Measurements from ENCODE around the gene SCUBE1. TPM values are rescaled to one million over a fixed set of nuclear protein-coding genes. Genes with fewer than 3 reads are reported as not detected.

SCUBE1 gene
- total RNA-seq, 1 experiment from 2014 or later: 3.9 TPM

- no peaks in the 10 kb centered on the region for H4K20me1 ChIP-seq (ENCODE audit: insufficient read depth)
- CTCF ChIA-PET: interaction anchor here (1.5 kb wide), 1 partner anchor 18 kb away, joined by 6 read pairs; no protein-coding TSS in a partner anchor
- no peaks in the 10 kb centered on the region for H3K9me2 ChIP-seq (ENCODE audit: insufficient read depth)
- H3K9ac ChIP-seq (ENCODE audit: low read length): no peak overlapping the region
- no peak overlapping the region for H3K4me2 ChIP-seq (ENCODE audit: low read length)
- no peaks in the 10 kb centered on the region for H3K36me3 ChIP-seq (ENCODE audit: control insufficient read depth in 1 of 2, insufficient read depth in 2 of 2, low read length in 2 of 2)
- H3K27ac ChIP-seq (ENCODE audit: low read depth, low read length): no peak overlapping the region
- H2AFZ ChIP-seq (ENCODE audit: low read depth, low read length, poor library complexity, severe bottlenecking): no peak overlapping the region
- RAD21 ChIA-PET (ENCODE audit: low non-redundant PET in 1 of 2, low total read pairs in 2 of 2, uncharacterized antibody in 2 of 2, unreplicated experiment in 2 of 2): interaction anchor here in 1 of 2 experiments (0.6 kb wide), 1 partner anchor 67 kb away, joined by 4 read pairs; no protein-coding TSS in a partner anchor
- H3K4me1 ChIP-seq (ENCODE audit: control insufficient read depth in 1 of 2, insufficient read depth in 2 of 2, low read length in 2 of 2): peaks cover 4 to 7% of the 10 kb centered on the region in 2 experiments; a peak in 3 of 4 replicates
- H3K9me3 ChIP-seq (ENCODE audit: control insufficient read depth in 1 of 2, insufficient read depth in 1 of 2, low read depth in 1 of 2, low read length in 2 of 2): no peaks in the 10 kb centered on the region
- intact Hi-C loops (cut with micrococcal nuclease): no loop called here
- no peak for TF ChIP-seq ZNF274 (IDR thresholded peaks at IDR 0.05; ENCODE audit: low read depth, low read length)
- TF ChIP-seq JUND (IDR thresholded peaks at IDR 0.05): no peak
- no peak for TF ChIP-seq YY1 (IDR thresholded peaks at IDR 0.05; ENCODE audit: extremely low read depth, insufficient replicate concordance, low read depth, low read length)
- no peak for TF ChIP-seq CBX3 (IDR thresholded peaks at IDR 0.05; ENCODE audit: low read depth)
- TF ChIP-seq FOSL1 (IDR thresholded peaks at IDR 0.05; ENCODE audit: low read depth): no peak
- no peak for TF ChIP-seq EZH2phosphoT487 (IDR thresholded peaks at IDR 0.05; ENCODE audit: borderline replicate concordance)
- TF ChIP-seq REST (IDR thresholded peaks at IDR 0.05; ENCODE audit: low read depth): no peak
- TF ChIP-seq CTCF (IDR thresholded peaks at IDR 0.05 in 2 of 3, conservative IDR thresholded peaks at IDR 0.05 in 1 of 3; ENCODE audit: borderline replicate concordance in 1 of 3, insufficient read depth in 1 of 3, low read depth in 2 of 3, low read length in 2 of 3): no peak
- no peak for TF ChIP-seq SIN3A (IDR thresholded peaks at IDR 0.05; ENCODE audit: low read depth)
- no TSS peak for BruUV-seq (replicated peaks)
- ATAC-seq: peak; percentile 92
- POLR2A ChIA-PET: no interaction called here
- no peak overlapping the region for H3K4me3 ChIP-seq (replicated peaks in 1 of 2; ENCODE audit: low read depth in 1 of 2, low read length in 2 of 2)
- DNase-seq (ENCODE audit: low read depth, low spot score): no peak
- no peaks in the 10 kb centered on the region for H3K27me3 ChIP-seq (ENCODE audit: insufficient read depth, low read length)
- no peaks in the 10 kb centered on the region for H3K79me2 ChIP-seq (ENCODE audit: insufficient read depth, low read length)
Observed at GRCh38 chr22:43213051-43213450, 130.1 kb downstream of the SCUBE1 start.

All from HCT116 (cell line).